K562 (cell line): ENCODE measurements around the gene PHOSPHO1.

Experiments used
- CREB1 ChIP-seq, 2 experiments: sonication (generic) in 1 of 2; formaldehyde crosslinking in 1 of 2; IDR thresholded peaks; 2 replicates each; pipeline versions ENCODE4 v1.6.1 to v1.8.0; 2012 to 2022; ENCODE audit warnings: inconsistent platforms in 1 of 2, mild to moderate bottlenecking in 1 of 2, missing genetic modification reagents in 1 of 2, moderate library complexity in 1 of 2
- MYNN ChIP-seq, 2 experiments: sonication (generic); formaldehyde crosslinking in 1 of 2; IDR thresholded peaks; 2 replicates each; pipeline versions ENCODE4 v1.5.0 to v1.6.1; 2016 to 2020; ENCODE audit warnings: antibody characterized with exemption in 1 of 2, missing genetic modification reagents in 1 of 2
- PHF8 ChIP-seq: fragments of 200-600 bp; sonication (generic); IDR thresholded peaks from 2 replicates; pipeline ENCODE4 v1.6.1; 2012; ENCODE audit warnings: mixed run types, mild to moderate bottlenecking, inconsistent platforms, low read length, moderate library complexity, borderline replicate concordance
- POLR2A ChIP-seq: fragments of 450-650 bp; conservative IDR thresholded peaks from 2 replicates; pipeline ENCODE4 v1.6.1; 2016
- RCOR1 ChIP-seq, 2 experiments: IDR thresholded peaks; 2 replicates each; pipeline ENCODE4 v1.6.1; 2012; ENCODE audit warnings: low read depth in 2 of 2, low read length in 2 of 2, borderline replicate concordance in 1 of 2, improper control_type of control experiment in 1 of 2
- SAP30 ChIP-seq: fragments of 200-600 bp; sonication (generic); IDR thresholded peaks from 2 replicates; pipeline ENCODE4 v1.6.1; 2012; ENCODE audit warnings: borderline replicate concordance, low read depth, mild to moderate bottlenecking, moderate library complexity, low read length, control low read depth, inconsistent platforms; ENCODE audit not compliant: insufficient read depth, poor library complexity, severe bottlenecking
- ZBTB40 ChIP-seq, 2 experiments: fragments of 450-650 bp in 1 of 2; sonication (generic) in 1 of 2; formaldehyde crosslinking in 1 of 2; IDR thresholded peaks; 2 replicates each; pipeline versions ENCODE4 v1.7.1 to v1.9.0; 2016 to 2022; ENCODE audit warnings: inconsistent platforms in 1 of 2, mild to moderate bottlenecking in 1 of 2, missing genetic modification reagents in 1 of 2
- ZKSCAN8 ChIP-seq: fragments of 200-800 bp; sonication (Bioruptor generic); IDR thresholded peaks from 2 replicates; pipeline ENCODE4 v1.6.1; 2016; ENCODE audit warnings: missing genetic modification characterization, missing compliant biosample characterization
- ZNF274 ChIP-seq: IDR thresholded peaks from 2 replicates; pipeline ENCODE4 v1.6.1; 2011; ENCODE audit warnings: low read depth, mild to moderate bottlenecking, low read length, moderate library complexity, borderline replicate concordance
- ZNF707 ChIP-seq: fragments of 250-450 bp; sonication (Bioruptor Pico); conservative IDR thresholded peaks from 2 replicates; pipeline ENCODE4 v1.8.0; 2022; ENCODE audit warnings: inconsistent platforms, mild to moderate bottlenecking, moderate library complexity
- TF ChIP-seq, protein P1 (sequence below), 3 experiments: IDR thresholded peaks in 2 of 3; conservative IDR thresholded peaks in 1 of 3; 2 replicates each; pipeline ENCODE4 v1.5.1; 2011 to 2012; ENCODE audit warnings: low read length in 3 of 3, mild to moderate bottlenecking in 3 of 3, control low read depth in 2 of 3, improper control_type of control experiment in 1 of 3, inconsistent platforms in 1 of 3, low read depth in 1 of 3, mixed read lengths in 1 of 3, moderate library complexity in 1 of 3; ENCODE audit not compliant: insufficient read depth in 2 of 3
- TF ChIP-seq, protein P2 (sequence below): fragments of 450-650 bp; formaldehyde crosslinking; IDR thresholded peaks from 2 replicates; pipeline ENCODE4 v1.4.0; 2022; ENCODE audit warnings: missing genetic modification characterization

DNA sequence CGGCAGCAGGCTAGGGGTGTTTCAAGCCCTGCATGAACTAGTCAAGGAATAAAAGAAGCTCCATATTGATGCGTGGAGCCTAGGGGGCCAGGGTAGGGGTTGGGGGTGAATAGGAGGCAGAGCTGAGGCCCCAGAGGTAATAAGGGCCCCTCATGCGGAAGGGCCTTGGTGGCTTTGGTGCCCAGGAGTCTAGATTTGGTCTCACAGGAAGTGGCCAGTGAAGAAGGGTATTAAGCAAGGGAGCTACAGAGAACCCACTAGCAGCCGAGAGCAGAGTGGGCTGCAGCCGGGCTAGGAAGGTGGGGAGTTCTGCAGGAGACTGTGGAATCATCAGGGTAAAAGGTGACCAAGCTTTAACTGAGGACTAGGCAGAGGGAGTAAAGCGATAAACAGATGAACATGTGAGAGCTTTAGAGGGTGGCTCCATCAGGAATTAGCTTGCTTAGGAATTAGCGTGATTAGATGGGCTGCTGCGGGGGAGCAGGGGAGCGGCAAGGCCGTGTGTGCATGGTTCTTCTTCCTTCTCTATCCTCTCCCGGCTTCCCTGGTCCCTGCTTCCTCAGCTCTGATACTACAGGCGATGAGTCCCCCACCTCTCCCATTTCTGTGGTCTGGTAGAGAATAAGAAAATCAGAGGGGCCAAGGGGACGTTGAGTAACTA is 30.0 kb downstream of the PHOSPHO1 start:
- TF ChIP-seq, protein P1, sequence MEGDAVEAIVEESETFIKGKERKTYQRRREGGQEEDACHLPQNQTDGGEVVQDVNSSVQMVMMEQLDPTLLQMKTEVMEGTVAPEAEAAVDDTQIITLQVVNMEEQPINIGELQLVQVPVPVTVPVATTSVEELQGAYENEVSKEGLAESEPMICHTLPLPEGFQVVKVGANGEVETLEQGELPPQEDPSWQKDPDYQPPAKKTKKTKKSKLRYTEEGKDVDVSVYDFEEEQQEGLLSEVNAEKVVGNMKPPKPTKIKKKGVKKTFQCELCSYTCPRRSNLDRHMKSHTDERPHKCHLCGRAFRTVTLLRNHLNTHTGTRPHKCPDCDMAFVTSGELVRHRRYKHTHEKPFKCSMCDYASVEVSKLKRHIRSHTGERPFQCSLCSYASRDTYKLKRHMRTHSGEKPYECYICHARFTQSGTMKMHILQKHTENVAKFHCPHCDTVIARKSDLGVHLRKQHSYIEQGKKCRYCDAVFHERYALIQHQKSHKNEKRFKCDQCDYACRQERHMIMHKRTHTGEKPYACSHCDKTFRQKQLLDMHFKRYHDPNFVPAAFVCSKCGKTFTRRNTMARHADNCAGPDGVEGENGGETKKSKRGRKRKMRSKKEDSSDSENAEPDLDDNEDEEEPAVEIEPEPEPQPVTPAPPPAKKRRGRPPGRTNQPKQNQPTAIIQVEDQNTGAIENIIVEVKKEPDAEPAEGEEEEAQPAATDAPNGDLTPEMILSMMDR (IDR thresholded peaks at IDR 0.05 in 2 of 3, conservative IDR thresholded peaks at IDR 0.05 in 1 of 3; ENCODE audit: insufficient read depth in 2 of 3, low read depth in 1 of 3, low read length in 3 of 3) = no peak
- no peak for TF ChIP-seq ZNF707 (CRISPR knock-in tag)
- TF ChIP-seq MYNN (IDR thresholded peaks at IDR 0.05) = no peak
- TF ChIP-seq MYNN (CRISPR knock-in tag; IDR thresholded peaks at IDR 0.05) = no peak
- no peak for TF ChIP-seq ZBTB40 (IDR thresholded peaks at IDR 0.05)
- no peak for TF ChIP-seq ZBTB40 (CRISPR knock-in tag; IDR thresholded peaks at IDR 0.05)
- no peak for TF ChIP-seq RCOR1 (IDR thresholded peaks at IDR 0.05; ENCODE audit: borderline replicate concordance in 1 of 2, low read depth in 2 of 2, low read length in 2 of 2)
- no peak for TF ChIP-seq ZKSCAN8 (CRISPR knock-in tag)
- no peak for TF ChIP-seq POLR2A
- TF ChIP-seq ZNF274 = no peak
- TF ChIP-seq, protein P2, sequence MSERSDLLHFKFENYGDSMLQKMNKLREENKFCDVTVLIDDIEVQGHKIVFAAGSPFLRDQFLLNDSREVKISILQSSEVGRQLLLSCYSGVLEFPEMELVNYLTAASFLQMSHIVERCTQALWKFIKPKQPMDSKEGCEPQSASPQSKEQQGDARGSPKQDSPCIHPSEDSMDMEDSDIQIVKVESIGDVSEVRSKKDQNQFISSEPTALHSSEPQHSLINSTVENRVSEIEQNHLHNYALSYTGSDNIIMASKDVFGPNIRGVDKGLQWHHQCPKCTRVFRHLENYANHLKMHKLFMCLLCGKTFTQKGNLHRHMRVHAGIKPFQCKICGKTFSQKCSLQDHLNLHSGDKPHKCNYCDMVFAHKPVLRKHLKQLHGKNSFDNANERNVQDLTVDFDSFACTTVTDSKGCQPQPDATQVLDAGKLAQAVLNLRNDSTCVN (CRISPR knock-in tag) = no peak
- no peak for TF ChIP-seq SAP30
- TF ChIP-seq PHF8 = no peak
- no peak for TF ChIP-seq CREB1 (IDR thresholded peaks at IDR 0.05)
- TF ChIP-seq CREB1 (CRISPR knock-in tag; IDR thresholded peaks at IDR 0.05) = no peak
